ENCODE results near the gene KLHL20.

GRCh38 chr1:173705117-173705516 is 9.7 kb upstream of the KLHL20 start:
- TF ChIP-seq POLR2A (IDR thresholded peaks at IDR 0.05; ENCODE audit: low read depth, low read length) (no peak), CTCF (IDR thresholded peaks at IDR 0.05; ENCODE audit: extremely low read depth in 1 of 2, insufficient read depth in 1 of 2, low read depth in 1 of 2, low read length in 2 of 2) (no peak), EZH2 (IDR thresholded peaks at IDR 0.05; ENCODE audit: borderline replicate concordance, low read depth, low read length, severe bottlenecking) (no peak), MAX (IDR thresholded peaks at IDR 0.05; ENCODE audit: insufficient read depth, insufficient read length) (no peak)

Data from endothelial cell of umbilical vein (primary cell).